Neuronal stem cell (in vitro differentiated cells): ENCODE measurements around the gene NKAIN4.

Experiments
- DNase-seq: peaks from one replicate; pipeline ENCODE4 v3.0.0-alpha.2; 2013; ENCODE audit warnings: low spot score
- H2AFZ ChIP-seq: one replicate; pipeline ENCODE4 v1.6.1; 2013; ENCODE audit warnings: mild to moderate bottlenecking, low read length, inconsistent platforms
- H2AK5ac ChIP-seq: 2 replicates; pipeline ENCODE4 v1.6.1; 2013; ENCODE audit warnings: low read depth, mild to moderate bottlenecking, inconsistent platforms, low read length, moderate library complexity, mixed read lengths
- H2BK120ac ChIP-seq: 2 replicates; pipeline ENCODE4 v1.6.1; 2013; ENCODE audit warnings: low read depth, mild to moderate bottlenecking, inconsistent platforms, low read length, moderate library complexity, mixed read lengths
- H2BK12ac ChIP-seq: one replicate; pipeline ENCODE4 v1.6.1; 2013; ENCODE audit warnings: low read length, inconsistent platforms
- H2BK15ac ChIP-seq: 2 replicates; pipeline ENCODE4 v1.6.1; 2013; ENCODE audit warnings: mild to moderate bottlenecking, low read length, inconsistent platforms, mixed read lengths
- H2BK5ac ChIP-seq: one replicate; pipeline ENCODE4 v1.6.1; 2013; ENCODE audit warnings: inconsistent platforms, mild to moderate bottlenecking, low read length, moderate library complexity
- H3K14ac ChIP-seq: one replicate; pipeline ENCODE4 v1.6.1; 2013; ENCODE audit warnings: low read length, inconsistent platforms
- H3K18ac ChIP-seq: 2 replicates; pipeline ENCODE4 v1.6.1; 2013; ENCODE audit warnings: low read length, inconsistent platforms
- H3K23ac ChIP-seq: 2 replicates; pipeline ENCODE4 v1.6.1; 2013; ENCODE audit warnings: low read depth, mild to moderate bottlenecking, mixed read lengths, low read length, inconsistent platforms; ENCODE audit not compliant: poor library complexity
- H3K27ac ChIP-seq: replicated peaks from 3 replicates; pipeline ENCODE4 v1.5.1; 2013; ENCODE audit warnings: low read length, inconsistent platforms
- H3K27me3 ChIP-seq, 3 experiments: 2 replicates each; pipeline ENCODE4 v1.6.1; 2013; ENCODE audit warnings: low read length in 3 of 3, mild to moderate bottlenecking in 2 of 3, inconsistent platforms in 1 of 3, low read depth in 1 of 3, mixed read lengths in 1 of 3, moderate library complexity in 1 of 3; ENCODE audit not compliant: control insufficient read depth in 3 of 3, insufficient read depth in 3 of 3
- H3K36me3 ChIP-seq, 2 donors: replicated peaks in 1 of 2; 2 replicates each; pipeline ENCODE4 v1.6.1; 2013; ENCODE audit warnings: low read length in 2 of 2; ENCODE audit not compliant: control insufficient read depth in 2 of 2, insufficient read depth in 2 of 2
- H3K4ac ChIP-seq: 2 replicates; pipeline ENCODE4 v1.6.1; 2013; ENCODE audit warnings: inconsistent platforms, mild to moderate bottlenecking, low read length, moderate library complexity
- H3K4me1 ChIP-seq, 2 donors: 1 replicate in 1 of 2; 2 replicates in 1 of 2; pipeline ENCODE4 v1.6.1; 2013; ENCODE audit warnings: low read length in 2 of 2, low read depth in 1 of 2; ENCODE audit not compliant: control insufficient read depth in 2 of 2, insufficient read depth in 1 of 2
- H3K4me2 ChIP-seq: one replicate; pipeline ENCODE4 v1.6.1; 2013; ENCODE audit warnings: mild to moderate bottlenecking, low read length, inconsistent platforms; ENCODE audit not compliant: insufficient read depth, poor library complexity, severe bottlenecking
- H3K4me3 ChIP-seq, 2 donors: 2 replicates each; pipeline ENCODE4 v1.5.1; 2013; ENCODE audit warnings: low read length in 2 of 2, mild to moderate bottlenecking in 2 of 2, inconsistent platforms in 1 of 2, moderate library complexity in 1 of 2
- H3K79me1 ChIP-seq: one replicate; pipeline ENCODE4 v1.6.1; 2013; ENCODE audit warnings: low read depth, mild to moderate bottlenecking, inconsistent platforms, low read length, moderate library complexity
- H3K9ac ChIP-seq: one replicate; pipeline ENCODE4 v1.6.1; 2013; ENCODE audit warnings: mild to moderate bottlenecking, low read depth, low read length, inconsistent platforms; ENCODE audit not compliant: poor library complexity
- H3K9me3 ChIP-seq, 2 donors: replicated peaks in 1 of 2; 2 replicates each; pipeline versions ENCODE3 to v1.6.1; 2013; ENCODE audit warnings: low read length in 2 of 2, mild to moderate bottlenecking in 2 of 2, inconsistent platforms in 1 of 2, low read depth in 1 of 2, mixed read lengths in 1 of 2, moderate library complexity in 1 of 2; ENCODE audit not compliant: control insufficient read depth in 2 of 2, insufficient read depth in 1 of 2
- H4K8ac ChIP-seq: one replicate; pipeline ENCODE4 v1.6.1; 2013; ENCODE audit warnings: low read depth, mild to moderate bottlenecking, inconsistent platforms, low read length, moderate library complexity
- H4K91ac ChIP-seq: one replicate; pipeline ENCODE4 v1.6.1; 2013; ENCODE audit warnings: low read length, low read depth, mild to moderate bottlenecking, inconsistent platforms; ENCODE audit not compliant: poor library complexity
- WGBS, 2 donors: extraction: QIAGEN DNeasy Blood & Tissue Kit; methylation state at CpG; one replicate each; pipeline ENCODE4 v1.1.7; 2013; ENCODE audit warnings: missing lambda C conversion rate in 2 of 2, mixed read lengths in 1 of 2; ENCODE audit not compliant: insufficient read length in 2 of 2, insufficient replicate concordance in 1 of 2; ENCODE audit errors: extremely low coverage in 2 of 2; 5-methylcytosine and 5-hydroxymethylcytosine counted together

Gene NKAIN4

GRCh38 chr20:63235399-63235983, 18.8 kb downstream of the NKAIN4 start, which contains the start of gene BIRC7:
Gene BIRC7 (plus strand): TSS chr20:63235905. CDS start chr20:63236097, 192 bp downstream.
- H3K4me1 ChIP-seq, result peaks cover 14 to 38% of the 10 kb centered on the region in 2 donors
- peak within 1 kb of the TSS; percentile 41 for H3K4ac ChIP-seq
- H3K4me2 ChIP-seq, result no peak within 1 kb of the TSS
- H3K27me3 ChIP-seq, result no peaks in the 10 kb centered on the region
- no peak within 1 kb of the TSS for H3K4me3 ChIP-seq
- H2AFZ ChIP-seq, result peak within 1 kb of the TSS; percentile 56
- peak within 1 kb of the TSS; percentile 43 for H2BK5ac ChIP-seq
- WGBS, 2 donors, result no CpG with 5 or more reads among the region's 17 CpGs
- H3K36me3 ChIP-seq, result no peaks in the 10 kb centered on the region
- H2BK12ac ChIP-seq, result peak within 1 kb of the TSS; percentile 4
- no peak within 1 kb of the TSS for H4K91ac ChIP-seq
- H2BK15ac ChIP-seq, result peak within 1 kb of the TSS; percentile 71
- no peaks in the 10 kb centered on the region for H3K9me3 ChIP-seq
- H3K27ac ChIP-seq, result no peak within 1 kb of the TSS
- H3K9ac ChIP-seq, result peak within 1 kb of the TSS; percentile 64
- peak within 1 kb of the TSS; percentile 75 for H2BK120ac ChIP-seq
- H2AK5ac ChIP-seq, result peak within 1 kb of the TSS; percentile 96
- DNase-seq, result no peak
- no peaks in the 10 kb centered on the region for H3K79me1 ChIP-seq
- H3K18ac ChIP-seq, result peak within 1 kb of the TSS; percentile 93
- H4K8ac ChIP-seq, result peak within 1 kb of the TSS; percentile 78
- peak within 1 kb of the TSS; percentile 90 for H3K14ac ChIP-seq
- peak within 1 kb of the TSS; percentile 63 for H3K23ac ChIP-seq

- no peak overlapping the region for H3K14ac ChIP-seq
- H3K9ac ChIP-seq, result no peak overlapping the region
- no peak overlapping the region for H2AFZ ChIP-seq
- no peak for DNase-seq
- no peak overlapping the region for H3K23ac ChIP-seq
- no peak overlapping the region for H3K27ac ChIP-seq
- H3K36me3 ChIP-seq, result no peaks in the 10 kb centered on the region
- H3K18ac ChIP-seq, result peak overlapping the region; percentile 38
- no CpG with 5 or more reads among the region's 20 CpGs for WGBS, 2 donors
- no peak overlapping the region for H2BK5ac ChIP-seq
- no peak overlapping the region for H4K91ac ChIP-seq
- no peak overlapping the region for H3K4me3 ChIP-seq
- no peak overlapping the region for H3K4ac ChIP-seq
- no peaks in the 10 kb centered on the region for H3K27me3 ChIP-seq
- no peak overlapping the region for H2BK120ac ChIP-seq
- H3K4me1 ChIP-seq, result peaks cover 18 to 44% of the 10 kb centered on the region in 2 donors
- no peaks in the 10 kb centered on the region for H3K9me3 ChIP-seq
- no peak overlapping the region for H4K8ac ChIP-seq
- H2BK15ac ChIP-seq, result peak overlapping the region; percentile 71
- H3K79me1 ChIP-seq, result no peaks in the 10 kb centered on the region
- no peak overlapping the region for H2BK12ac ChIP-seq
- H2AK5ac ChIP-seq, result peak overlapping the region; percentile 95
- H3K4me2 ChIP-seq, result peak overlapping the region; percentile 36
These were observed 19.4 kb downstream of the NKAIN4 start for GRCh38 chr20:63234693-63235398.

- Histone ChIP-seq H3K4me3 (no peak overlapping the region), H3K27me3 (no peaks in the 10 kb centered on the region), H3K23ac (peak overlapping the region; percentile 66), H3K14ac (no peak overlapping the region), H2AFZ (no peak overlapping the region), H3K9ac (peak overlapping the region; percentile 12), H2BK5ac (no peak overlapping the region), H3K79me1 (no peaks in the 10 kb centered on the region), H2AK5ac (no peak overlapping the region), H3K18ac (peak overlapping the region; percentile 72), H2BK12ac (no peak overlapping the region), H2BK15ac (peak overlapping the region; percentile 65), H3K27ac (no peak overlapping the region), H3K9me3 (no peaks in the 10 kb centered on the region), H3K36me3 (no peaks in the 10 kb centered on the region), H2BK120ac (peak overlapping the region; percentile 25), H4K91ac (no peak overlapping the region), H3K4me1 (peaks cover 18 to 53% of the 10 kb centered on the region in 2 donors), H3K4me2 (no peak overlapping the region), H4K8ac (no peak overlapping the region), H3K4ac (no peak overlapping the region)
- DNase-seq, result no peak
- WGBS, 2 donors, result no CpG with 5 or more reads among the region's 17 CpGs
These were observed 20.3 kb downstream of the NKAIN4 start for GRCh38 chr20:63233924-63234323.

GRCh38 chr20:63233061-63233344, 21.3 kb downstream of the NKAIN4 start:
- H3K27ac ChIP-seq, result no peak overlapping the region
- no peaks in the 10 kb centered on the region for H3K36me3 ChIP-seq
- no peak overlapping the region for H3K14ac ChIP-seq
- H3K23ac ChIP-seq, result no peak overlapping the region
- no peak overlapping the region for H3K9ac ChIP-seq
- H2BK5ac ChIP-seq, result no peak overlapping the region
- H3K18ac ChIP-seq, result no peak overlapping the region
- H3K9me3 ChIP-seq, result no peaks in the 10 kb centered on the region
- H3K4ac ChIP-seq, result no peak overlapping the region
- no peaks in the 10 kb centered on the region for H3K79me1 ChIP-seq
- H3K4me3 ChIP-seq, result no peak overlapping the region
- no CpG with 5 or more reads among the region's 3 CpGs for WGBS, 2 donors
- no peak overlapping the region for H2BK120ac ChIP-seq
- H2BK15ac ChIP-seq, result no peak overlapping the region
- H2AK5ac ChIP-seq, result peak overlapping the region; percentile 5
- no peak overlapping the region for H4K91ac ChIP-seq
- H2BK12ac ChIP-seq, result no peak overlapping the region
- no peak overlapping the region for H4K8ac ChIP-seq
- H3K4me2 ChIP-seq, result no peak overlapping the region
- H2AFZ ChIP-seq, result no peak overlapping the region
- DNase-seq, result no peak
- H3K27me3 ChIP-seq, result no peaks in the 10 kb centered on the region
- H3K4me1 ChIP-seq, result peaks cover 18 to 54% of the 10 kb centered on the region in 2 donors
